ENCODE measurements around the gene C22orf31. TPM values are rescaled to one million over a fixed set of nuclear protein-coding genes. Genes with fewer than 3 reads are reported as not detected.
"Not testable (repeated sequence)": the region's sequence is repeated elsewhere in the genome, so short reads cannot be mapped to it uniquely, and the experiment has no call there.

Gene C22orf31
- total RNA-seq, 1 experiment from 2014 or later: not detected

- H3K9me2 ChIP-seq (replicated peaks; ENCODE audit: insufficient read depth, low read length): no peaks in the 10 kb centered on the region
- H3K4me1 ChIP-seq (ENCODE audit: low read length): no peaks in the 10 kb centered on the region
- H3K9ac ChIP-seq (ENCODE audit: low read length): no peak overlapping the region
These were observed 27.2 kb upstream of the C22orf31 start for GRCh38 chr22:29088809-29089208.

DNA sequence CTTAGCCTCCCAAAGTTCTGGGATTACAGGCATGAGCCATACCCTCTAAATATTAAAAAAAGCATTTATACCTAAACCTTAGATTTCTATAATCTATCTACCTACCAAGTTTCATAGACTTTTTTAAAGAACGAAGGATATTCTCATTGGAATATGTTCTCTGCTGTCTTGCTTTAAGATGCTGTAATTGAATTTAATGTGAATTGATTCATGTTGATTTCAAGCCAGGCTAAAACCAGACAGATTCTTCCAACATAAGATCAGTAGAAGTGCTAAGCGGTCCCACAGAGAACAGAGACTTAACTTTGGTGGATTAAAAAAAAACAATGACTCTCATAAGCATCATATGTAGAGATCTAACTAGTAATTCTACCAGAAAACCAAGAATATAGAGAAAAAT is 25.4 kb upstream of the C22orf31 start:
- Histone ChIP-seq H3K9me3 (ENCODE audit: low read length) (no peaks in the 10 kb centered on the region), H3K4me2 (ENCODE audit: low read depth, low read length, poor library complexity, severe bottlenecking) (no peak overlapping the region)

More at GRCh38 chr22:29088809-29089208, 27.2 kb upstream of the C22orf31 start:
- no peak overlapping the region for H3K4me2 ChIP-seq (ENCODE audit: low read depth, low read length, poor library complexity, severe bottlenecking)
- no peaks in the 10 kb centered on the region for H4K20me1 ChIP-seq (ENCODE audit: insufficient read depth, low read depth, low read length)
- no peaks in the 10 kb centered on the region for H3K27me3 ChIP-seq (ENCODE audit: low read length)
- H3K79me2 ChIP-seq (ENCODE audit: low read length): no peaks in the 10 kb centered on the region
- DNase-seq: no peak
- H3K4me3 ChIP-seq (ENCODE audit: low read length): no peak overlapping the region
- no peaks in the 10 kb centered on the region for H3K9me3 ChIP-seq (ENCODE audit: low read length)
- H3K36me3 ChIP-seq (ENCODE audit: insufficient read depth, low read length): no peaks in the 10 kb centered on the region
- no peak overlapping the region for H2AFZ ChIP-seq (ENCODE audit: low read length)
- no peak overlapping the region for H3K27ac ChIP-seq (ENCODE audit: low read length)

GRCh38 chr22:29083933-29084591 is 22.4 kb upstream of the C22orf31 start:
- Histone ChIP-seq H2AFZ (ENCODE audit: low read length) (no peak overlapping the region), H3K4me3 (ENCODE audit: low read length) (no peak overlapping the region), H4K20me1 (ENCODE audit: insufficient read depth, low read depth, low read length) (no peaks in the 10 kb centered on the region), H3K27me3 (ENCODE audit: low read length) (no peaks in the 10 kb centered on the region), H3K9me2 (replicated peaks; ENCODE audit: insufficient read depth, low read length) (no peaks in the 10 kb centered on the region), H3K9me3 (ENCODE audit: low read length) (no peaks in the 10 kb centered on the region), H3K36me3 (ENCODE audit: insufficient read depth, low read length) (no peaks in the 10 kb centered on the region), H3K79me2 (ENCODE audit: low read length) (no peaks in the 10 kb centered on the region), H3K27ac (ENCODE audit: low read length) (no peak overlapping the region), H3K9ac (ENCODE audit: low read length) (no peak overlapping the region), H3K4me2 (ENCODE audit: low read depth, low read length, poor library complexity, severe bottlenecking) (no peak overlapping the region), H3K4me1 (ENCODE audit: low read length) (0 out of 2 replicates have a peak, but pooled peaks cover 3% of the 10 kb centered on the region)
- DNase-seq: no peak

More for the DNA sequence above, 25.4 kb upstream of the C22orf31 start:
- Histone ChIP-seq H3K4me3 (ENCODE audit: low read length) (no peak overlapping the region), H3K36me3 (ENCODE audit: insufficient read depth, low read length) (no peaks in the 10 kb centered on the region), H3K79me2 (ENCODE audit: low read length) (no peaks in the 10 kb centered on the region), H3K4me1 (ENCODE audit: low read length) (0 out of 2 replicates have a peak, but pooled peaks cover 3% of the 10 kb centered on the region), H4K20me1 (ENCODE audit: insufficient read depth, low read depth, low read length) (no peaks in the 10 kb centered on the region), H3K27ac (ENCODE audit: low read length) (no peak overlapping the region), H3K9me2 (replicated peaks; ENCODE audit: insufficient read depth, low read length) (no peaks in the 10 kb centered on the region), H3K27me3 (ENCODE audit: low read length) (no peaks in the 10 kb centered on the region), H3K9ac (ENCODE audit: low read length) (no peak overlapping the region), H2AFZ (ENCODE audit: low read length) (no peak overlapping the region)
- DNase-seq: no peak

GRCh38 chr22:29083576-29083932 is 21.9 kb upstream of the C22orf31 start:
- H2AFZ ChIP-seq (ENCODE audit: low read length); H3K27ac ChIP-seq (ENCODE audit: low read length); H3K79me2 ChIP-seq (ENCODE audit: low read length); H4K20me1 ChIP-seq (ENCODE audit: insufficient read depth, low read depth, low read length); H3K9me2 ChIP-seq (replicated peaks; ENCODE audit: insufficient read depth, low read length); H3K4me1 ChIP-seq (ENCODE audit: low read length); H3K36me3 ChIP-seq (ENCODE audit: insufficient read depth, low read length); H3K9ac ChIP-seq (ENCODE audit: low read length); H3K27me3 ChIP-seq (ENCODE audit: low read length); H3K9me3 ChIP-seq (ENCODE audit: low read length); DNase-seq; H3K4me2 ChIP-seq (ENCODE audit: low read depth, low read length, poor library complexity, severe bottlenecking); H3K4me3 ChIP-seq (ENCODE audit: low read length): not testable (repeated sequence)

- H3K27ac ChIP-seq (ENCODE audit: low read length): no peak overlapping the region
- H3K4me2 ChIP-seq (ENCODE audit: low read depth, low read length, poor library complexity, severe bottlenecking): no peak overlapping the region
- H2AFZ ChIP-seq (ENCODE audit: low read length): no peak overlapping the region
- no peaks in the 10 kb centered on the region for H3K79me2 ChIP-seq (ENCODE audit: low read length)
- H3K4me1 ChIP-seq (ENCODE audit: low read length): 0 out of 2 replicates have a peak, but pooled peaks cover 3% of the 10 kb centered on the region
- no peak overlapping the region for H3K4me3 ChIP-seq (ENCODE audit: low read length)
- H3K36me3 ChIP-seq (ENCODE audit: insufficient read depth, low read length): no peaks in the 10 kb centered on the region
- H3K9ac ChIP-seq (ENCODE audit: low read length): no peak overlapping the region
- H3K9me3 ChIP-seq (ENCODE audit: low read length): no peaks in the 10 kb centered on the region
- H3K27me3 ChIP-seq (ENCODE audit: low read length): no peaks in the 10 kb centered on the region
- H3K9me2 ChIP-seq (replicated peaks; ENCODE audit: insufficient read depth, low read length): no peaks in the 10 kb centered on the region
- H4K20me1 ChIP-seq (ENCODE audit: insufficient read depth, low read depth, low read length): no peaks in the 10 kb centered on the region
- no peak for DNase-seq
These were observed 21.4 kb upstream of the C22orf31 start for GRCh38 chr22:29082826-29083545.

GRCh38 chr22:29081517-29082236 is 20.0 kb upstream of the C22orf31 start:
- Histone ChIP-seq H3K4me1 (ENCODE audit: low read length) (0 out of 2 replicates have a peak, but pooled peaks cover 3% of the 10 kb centered on the region), H3K9me3 (ENCODE audit: low read length) (no peaks in the 10 kb centered on the region), H3K9me2 (replicated peaks; ENCODE audit: insufficient read depth, low read length) (no peaks in the 10 kb centered on the region), H3K27me3 (ENCODE audit: low read length) (no peaks in the 10 kb centered on the region), H3K4me2 (ENCODE audit: low read depth, low read length, poor library complexity, severe bottlenecking) (no peak overlapping the region), H4K20me1 (ENCODE audit: insufficient read depth, low read depth, low read length) (no peaks in the 10 kb centered on the region), H2AFZ (ENCODE audit: low read length) (no peak overlapping the region), H3K36me3 (ENCODE audit: insufficient read depth, low read length) (no peaks in the 10 kb centered on the region), H3K4me3 (ENCODE audit: low read length) (no peak overlapping the region), H3K27ac (ENCODE audit: low read length) (no peak overlapping the region), H3K79me2 (ENCODE audit: low read length) (no peaks in the 10 kb centered on the region), H3K9ac (ENCODE audit: low read length) (no peak overlapping the region)
- DNase-seq: no peak

- Histone ChIP-seq H3K4me3 (ENCODE audit: low read length) (no peak overlapping the region), H3K27ac (ENCODE audit: low read length) (no peak overlapping the region), H2AFZ (ENCODE audit: low read length) (no peak overlapping the region), H4K20me1 (ENCODE audit: insufficient read depth, low read depth, low read length) (no peaks in the 10 kb centered on the region), H3K79me2 (ENCODE audit: low read length) (no peaks in the 10 kb centered on the region), H3K4me2 (ENCODE audit: low read depth, low read length, poor library complexity, severe bottlenecking) (no peak overlapping the region), H3K9me3 (ENCODE audit: low read length) (no peaks in the 10 kb centered on the region), H3K27me3 (ENCODE audit: low read length) (no peaks in the 10 kb centered on the region), H3K4me1 (ENCODE audit: low read length) (0 out of 2 replicates have a peak, but pooled peaks cover 3% of the 10 kb centered on the region), H3K9me2 (replicated peaks; ENCODE audit: insufficient read depth, low read length) (no peaks in the 10 kb centered on the region), H3K36me3 (ENCODE audit: insufficient read depth, low read length) (no peaks in the 10 kb centered on the region), H3K9ac (ENCODE audit: low read length) (no peak overlapping the region)
- DNase-seq: no peak
These were observed 18.7 kb upstream of the C22orf31 start for GRCh38 chr22:29080106-29080975.
